ACC112 (cell line): ENCODE results near the gene SULT1C3.

ENCODE experiments used
- H2AFZ ChIP-seq: fragments of 200-600 bp; sonication (generic); one replicate; pipeline ENCODE4 v1.6.0; 2017; ENCODE audit warnings: antibody characterized with exemption, low read length; ENCODE audit not compliant: unreplicated experiment
- H3K27ac ChIP-seq: fragments of 200-600 bp; sonication (generic); 2 replicates; pipeline ENCODE4 v1.5.1; 2014; ENCODE audit warnings: low read depth, mild to moderate bottlenecking, antibody characterized with exemption, low read length, moderate library complexity
- H3K27me3 ChIP-seq: fragments of 200-600 bp; sonication (generic); 2 replicates; pipeline ENCODE4 v1.6.1; 2014; ENCODE audit warnings: mild to moderate bottlenecking, antibody characterized with exemption, low read length, moderate library complexity, mixed read lengths; ENCODE audit not compliant: insufficient read depth
- H3K36me3 ChIP-seq: fragments of 200-600 bp; sonication (generic); 2 replicates; pipeline ENCODE4 v1.6.1; 2016; ENCODE audit warnings: mild to moderate bottlenecking, antibody characterized with exemption, low read length, moderate library complexity, mixed read lengths; ENCODE audit not compliant: insufficient read depth
- H3K4me1 ChIP-seq: fragments of 200-600 bp; sonication (generic); one replicate; pipeline ENCODE4 v1.6.1; 2016; ENCODE audit warnings: low read length, mixed read lengths; ENCODE audit not compliant: insufficient read depth, unreplicated experiment, control insufficient read depth
- H3K4me3 ChIP-seq: fragments of 200-600 bp; sonication (generic); 2 replicates; pipeline ENCODE4 v1.5.1; 2014; ENCODE audit warnings: mild to moderate bottlenecking, low read depth, low read length
- H3K79me2 ChIP-seq: fragments of 200-600 bp; sonication (generic); one replicate; pipeline ENCODE4 v1.6.0; 2016; ENCODE audit warnings: low read length; ENCODE audit not compliant: control insufficient read depth, unreplicated experiment, insufficient read depth

The SULT1C3 gene

GRCh38 chr2:108220942-108221541, 18.7 kb upstream of the SULT1C3 start:
- Histone ChIP-seq H3K4me3 (no peak overlapping the region), H3K27ac (no peak overlapping the region), H3K4me1 (peaks cover 6% of the 10 kb centered on the region), H3K36me3 (no peaks in the 10 kb centered on the region), H3K27me3 (no peaks in the 10 kb centered on the region), H3K79me2 (no peaks in the 10 kb centered on the region), H2AFZ (no peak overlapping the region)

DNA sequence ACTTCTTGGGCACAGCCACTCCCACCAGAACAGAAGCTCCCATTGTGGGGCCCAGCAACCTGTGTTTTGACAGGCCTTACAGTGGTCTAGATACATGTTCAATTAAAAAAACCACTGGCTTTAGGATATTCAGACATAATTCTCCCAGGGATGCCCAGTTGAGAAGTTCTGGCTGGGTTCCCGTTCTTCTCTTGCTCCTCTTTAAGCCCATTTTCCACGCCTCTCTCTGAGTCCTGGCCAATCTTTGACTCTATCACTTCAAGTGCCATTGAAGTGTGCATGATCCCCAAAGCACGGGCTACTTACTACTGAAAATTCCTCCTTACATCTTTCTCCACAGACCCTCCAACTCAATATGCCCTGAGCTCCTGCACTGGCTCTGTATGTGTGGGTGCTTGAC, 17.5 kb upstream of the SULT1C3 start:
- no peaks in the 10 kb centered on the region for H3K36me3 ChIP-seq
- peaks cover 4% of the 10 kb centered on the region for H3K4me1 ChIP-seq
- H3K27me3 ChIP-seq: no peaks in the 10 kb centered on the region
- no peak overlapping the region for H2AFZ ChIP-seq
- H3K27ac ChIP-seq: no peak overlapping the region
- H3K4me3 ChIP-seq: no peak overlapping the region
- no peaks in the 10 kb centered on the region for H3K79me2 ChIP-seq

DNA sequence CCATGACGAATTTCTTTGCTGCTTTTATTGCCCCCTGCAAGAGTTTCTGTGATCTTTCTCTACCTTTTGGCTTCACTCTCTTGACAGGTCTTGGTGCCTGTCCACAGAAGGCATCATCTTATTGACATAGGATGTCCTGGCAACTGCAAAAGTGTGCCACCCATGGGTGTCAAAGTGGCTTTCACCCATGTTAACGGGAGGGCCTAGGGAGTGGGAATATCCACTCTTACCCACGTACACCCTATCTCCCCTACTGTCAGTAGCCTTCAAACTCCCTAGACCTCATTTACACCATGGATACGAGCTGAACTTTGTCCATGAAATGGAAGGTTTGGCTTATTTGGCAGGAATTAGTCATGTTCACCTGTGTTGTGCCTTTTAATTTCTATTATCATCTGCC, 16.2 kb upstream of the SULT1C3 start:
- Histone ChIP-seq H3K27me3 (no peaks in the 10 kb centered on the region), H3K4me1 (no peaks in the 10 kb centered on the region), H3K4me3 (no peak overlapping the region), H3K27ac (no peak overlapping the region), H3K79me2 (no peaks in the 10 kb centered on the region), H2AFZ (no peak overlapping the region), H3K36me3 (no peaks in the 10 kb centered on the region)

- Histone ChIP-seq H3K27ac (no peak overlapping the region), H3K36me3 (no peaks in the 10 kb centered on the region), H3K4me1 (no peaks in the 10 kb centered on the region), H3K79me2 (no peaks in the 10 kb centered on the region), H2AFZ (no peak overlapping the region), H3K4me3 (no peak overlapping the region), H3K27me3 (no peaks in the 10 kb centered on the region)
Measured at GRCh38 chr2:108224022-108224421, 15.7 kb upstream of the SULT1C3 start.

DNA sequence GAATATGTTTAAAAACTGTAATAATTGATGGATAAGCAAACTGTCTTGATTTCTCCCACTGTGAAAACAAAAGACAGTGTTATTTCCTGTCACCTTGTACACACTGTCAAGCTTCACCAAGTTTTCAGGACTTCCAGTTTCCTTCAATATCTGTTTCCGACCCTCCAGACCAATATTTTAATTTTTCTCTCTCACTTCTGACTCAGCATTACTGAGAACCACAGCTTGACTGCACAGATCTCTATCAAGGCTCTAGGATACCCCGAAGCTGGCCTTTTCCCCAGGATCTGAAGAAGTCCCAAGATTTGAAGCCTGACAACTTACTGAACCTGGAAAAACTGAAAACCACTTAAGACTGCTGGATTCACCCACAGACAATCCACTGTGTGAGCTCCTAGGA, 13.2 kb upstream of the SULT1C3 start:
- no peaks in the 10 kb centered on the region for H3K4me1 ChIP-seq
- H3K36me3 ChIP-seq: no peaks in the 10 kb centered on the region
- H2AFZ ChIP-seq: no peak overlapping the region
- no peak overlapping the region for H3K4me3 ChIP-seq
- peaks cover 5% of the 10 kb centered on the region; the same call in 1 of the 2 replicates for H3K27me3 ChIP-seq
- H3K79me2 ChIP-seq: no peaks in the 10 kb centered on the region
- no peak overlapping the region for H3K27ac ChIP-seq

GRCh38 chr2:108228006-108228405, 11.8 kb upstream of the SULT1C3 start:
- Histone ChIP-seq H3K36me3 (no peaks in the 10 kb centered on the region), H3K27ac (no peak overlapping the region), H3K4me3 (no peak overlapping the region), H2AFZ (no peak overlapping the region), H3K27me3 (peaks cover 5% of the 10 kb centered on the region; the same call in 1 of the 2 replicates), H3K79me2 (no peaks in the 10 kb centered on the region), H3K4me1 (no peaks in the 10 kb centered on the region)

DNA sequence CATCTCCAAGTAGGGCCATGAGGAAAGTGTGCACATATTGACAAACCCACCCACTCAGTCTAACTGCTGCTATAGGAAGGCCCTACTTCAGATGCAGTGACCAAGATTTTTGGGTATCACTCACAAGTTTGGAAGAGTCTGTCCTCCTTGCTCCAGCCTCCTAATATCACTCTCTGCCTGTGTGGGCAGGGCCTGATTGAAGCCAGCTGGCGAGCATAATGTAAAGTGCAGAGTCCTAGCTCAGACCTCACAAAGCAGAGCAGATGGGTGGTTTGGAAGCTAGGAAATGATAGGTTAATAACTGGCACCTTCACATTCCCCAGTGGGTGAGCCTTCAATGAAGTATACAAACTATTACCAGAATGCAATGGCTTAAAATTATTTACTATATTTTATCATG, 11.2 kb upstream of the SULT1C3 start:
- H3K4me3 ChIP-seq: no peak overlapping the region
- H2AFZ ChIP-seq: no peak overlapping the region
- no peak overlapping the region for H3K27ac ChIP-seq
- no peaks in the 10 kb centered on the region for H3K36me3 ChIP-seq
- no peaks in the 10 kb centered on the region for H3K4me1 ChIP-seq
- peaks cover 8% of the 10 kb centered on the region; the same call in 1 of the 2 replicates for H3K27me3 ChIP-seq
- no peaks in the 10 kb centered on the region for H3K79me2 ChIP-seq

- Histone ChIP-seq H2AFZ (no peak overlapping the region), H3K27me3 (peaks cover 8% of the 10 kb centered on the region; the same call in 1 of the 2 replicates), H3K27ac (no peak overlapping the region), H3K79me2 (no peaks in the 10 kb centered on the region), H3K36me3 (no peaks in the 10 kb centered on the region), H3K4me3 (no peak overlapping the region), H3K4me1 (no peaks in the 10 kb centered on the region)
Measured at GRCh38 chr2:108229875-108230274, 9.9 kb upstream of the SULT1C3 start.

DNA sequence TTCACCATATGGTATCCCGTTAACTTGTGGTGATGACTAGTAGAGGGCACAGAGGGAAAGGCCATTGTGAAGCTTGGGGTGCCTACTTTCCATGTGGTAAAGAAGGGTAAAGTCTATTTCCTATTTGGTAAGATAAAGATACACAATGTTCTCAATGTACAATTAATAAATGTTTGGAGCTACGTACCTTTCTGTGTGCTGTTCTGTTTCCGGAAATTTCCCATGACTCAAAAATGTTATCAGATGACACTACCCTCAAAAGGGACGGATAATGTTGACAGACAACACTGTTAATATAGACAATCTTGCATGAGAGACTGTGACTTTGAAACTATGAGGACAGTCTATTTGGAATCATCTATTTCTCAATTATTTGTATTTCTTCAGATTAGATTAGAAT, 4.2 kb upstream of the SULT1C3 start:
- no peak overlapping the region for H2AFZ ChIP-seq
- H3K79me2 ChIP-seq: no peaks in the 10 kb centered on the region
- H3K36me3 ChIP-seq: no peaks in the 10 kb centered on the region
- H3K27ac ChIP-seq: no peak overlapping the region
- H3K4me1 ChIP-seq: no peaks in the 10 kb centered on the region
- no peak overlapping the region for H3K4me3 ChIP-seq
- peaks cover 3% of the 10 kb centered on the region; the same call in 1 of the 2 replicates for H3K27me3 ChIP-seq

DNA sequence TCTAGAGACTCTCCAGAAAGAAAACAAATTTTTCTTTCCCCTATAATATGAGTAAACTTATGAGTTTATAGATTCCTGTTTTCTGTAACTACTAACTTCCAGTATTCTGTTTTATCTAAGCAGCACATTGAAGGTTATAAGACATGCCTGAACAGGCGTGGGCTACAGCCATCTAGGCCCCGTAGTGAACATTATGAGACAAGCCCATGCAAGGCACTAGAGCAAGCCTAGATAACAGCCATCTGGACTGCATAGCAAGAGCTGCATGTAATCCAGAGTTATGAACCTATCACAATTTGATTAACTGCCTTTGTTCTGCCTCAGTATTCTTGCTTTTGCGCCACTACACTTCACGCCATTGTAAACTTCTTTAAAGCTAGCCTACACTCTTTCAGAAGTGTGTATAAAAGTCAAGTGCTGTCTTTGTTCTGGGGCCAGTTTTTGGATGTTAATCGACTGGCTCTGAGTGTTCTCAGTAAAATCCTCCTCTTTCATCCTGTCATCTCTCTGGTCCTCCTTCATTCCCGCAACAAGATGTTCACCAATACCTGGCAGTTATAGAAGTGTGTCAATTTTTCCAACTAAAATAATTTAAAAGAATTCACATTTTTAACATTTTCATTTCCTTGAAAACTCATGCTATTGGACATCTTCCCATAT, 3.0 kb upstream of the SULT1C3 start:
- no peaks in the 10 kb centered on the region for H3K4me1 ChIP-seq
- no peak overlapping the region for H2AFZ ChIP-seq
- no peaks in the 10 kb centered on the region for H3K79me2 ChIP-seq
- H3K27me3 ChIP-seq: peaks cover 3% of the 10 kb centered on the region; the same call in 1 of the 2 replicates
- H3K4me3 ChIP-seq: no peak overlapping the region
- H3K27ac ChIP-seq: no peak overlapping the region
- H3K36me3 ChIP-seq: no peaks in the 10 kb centered on the region

- no peaks in the 10 kb centered on the region for H3K36me3 ChIP-seq
- H3K4me3 ChIP-seq: no peak overlapping the region
- no peak overlapping the region for H3K27ac ChIP-seq
- H3K27me3 ChIP-seq: no peaks in the 10 kb centered on the region
- no peaks in the 10 kb centered on the region for H3K79me2 ChIP-seq
- H3K4me1 ChIP-seq: peaks cover 14% of the 10 kb centered on the region
- no peak overlapping the region for H2AFZ ChIP-seq
Measured at GRCh38 chr2:108240966-108241365, 1.2 kb downstream of the SULT1C3 start.
